ENCODE measurements around the gene INHBA.

Gene INHBA

GRCh38 chr7:41702635-41703371 lies at the start of gene INHBA:
INHBA (minus strand) TSS chr7:41703090; CDS start chr7:41700374, 2,716 bp downstream.
- no peak for DNase-seq

GRCh38 chr7:41752615-41753014 lies 49.7 kb upstream of the INHBA start:
- DNase-seq: no peak

- DNase-seq: no peak
These were observed 48.0 kb upstream of the INHBA start for GRCh38 chr7:41750661-41751540.

GRCh38 chr7:41747961-41748360 lies 45.1 kb upstream of the INHBA start:
- DNase-seq: no peak

- no peak for DNase-seq
These were observed 42.6 kb upstream of the INHBA start for GRCh38 chr7:41745451-41745850.

- DNase-seq: no peak
These were observed 41.3 kb upstream of the INHBA start for GRCh38 chr7:41744161-41744560.

- no peak for DNase-seq
These were observed 39.6 kb upstream of the INHBA start for GRCh38 chr7:41742401-41743020.

- DNase-seq: no peak
These were observed 35.9 kb upstream of the INHBA start for GRCh38 chr7:41738806-41739205.

GRCh38 chr7:41738336-41738735 lies 35.4 kb upstream of the INHBA start:
- no peak for DNase-seq

- DNase-seq: no peak
These were observed 32.3 kb upstream of the INHBA start for GRCh38 chr7:41735206-41735605.

GRCh38 chr7:41732843-41733306 lies 30.0 kb upstream of the INHBA start:
- no peak for DNase-seq

GRCh38 chr7:41732436-41732785 lies 29.5 kb upstream of the INHBA start:
- no peak for DNase-seq

GRCh38 chr7:41731493-41732435 lies 28.9 kb upstream of the INHBA start:
- DNase-seq: no peak

- DNase-seq: no peak
These were observed 27.8 kb upstream of the INHBA start for GRCh38 chr7:41730668-41731067.

GRCh38 chr7:41730161-41730560 lies 27.3 kb upstream of the INHBA start:
- DNase-seq: no peak

GRCh38 chr7:41729059-41729458 lies 26.2 kb upstream of the INHBA start:
- no peak for DNase-seq

GRCh38 chr7:41725013-41725412 lies 22.1 kb upstream of the INHBA start:
- no peak for DNase-seq

GRCh38 chr7:41720886-41721285 lies 18.0 kb upstream of the INHBA start:
- no peak for DNase-seq

GRCh38 chr7:41720046-41720445 lies 17.2 kb upstream of the INHBA start:
- DNase-seq: no peak

- DNase-seq: no peak
These were observed 13.8 kb upstream of the INHBA start for GRCh38 chr7:41716691-41717090.

- DNase-seq: no peak
These were observed 12.1 kb upstream of the INHBA start for GRCh38 chr7:41715000-41715399.

- no peak for DNase-seq
These were observed 8.6 kb upstream of the INHBA start for GRCh38 chr7:41711283-41712064.

All from bone marrow (tissue), 2 donors.